GM21360 (cell line): ENCODE measurements around the gene CYP2R1.

Experiments
- ATAC-seq: cut with Tn5 transposase; IDR thresholded peaks from one replicate; pipeline ENCODE4 v1.9.1; 2021; ENCODE audit warnings: mild to moderate bottlenecking, moderate library complexity; ENCODE audit not compliant: unreplicated experiment

Gene CYP2R1

GRCh38 chr11:14892036-14892556 lies at the start of gene CYP2R1:
Gene CYP2R1 (minus strand): TSS chr11:14892231. CDS start chr11:14892205, 26 bp downstream.
- peak; percentile 92 for ATAC-seq

GRCh38 chr11:14938936-14939335 lies 46.9 kb upstream of the CYP2R1 start:
- no peak for ATAC-seq

- ATAC-seq = no peak
These were observed 42.8 kb upstream of the CYP2R1 start for GRCh38 chr11:14934641-14935351.

GRCh38 chr11:14932447-14932846 lies 40.4 kb upstream of the CYP2R1 start:
- no peak for ATAC-seq

GRCh38 chr11:14930369-14930768 lies 38.3 kb upstream of the CYP2R1 start:
- no peak for ATAC-seq

- ATAC-seq = no peak
These were observed 35.1 kb upstream of the CYP2R1 start for GRCh38 chr11:14927146-14927545.

GRCh38 chr11:14924318-14924717 lies 32.3 kb upstream of the CYP2R1 start:
- no peak for ATAC-seq

GRCh38 chr11:14916403-14916802 lies 24.4 kb upstream of the CYP2R1 start:
- ATAC-seq = no peak

GRCh38 chr11:14914536-14914935 lies 22.5 kb upstream of the CYP2R1 start:
- ATAC-seq = no peak

GRCh38 chr11:14908214-14908880 lies 16.3 kb upstream of the CYP2R1 start:
- ATAC-seq = no peak

GRCh38 chr11:14907411-14908213 lies 15.6 kb upstream of the CYP2R1 start:
- peak; percentile 64 for ATAC-seq

GRCh38 chr11:14906993-14907392 lies 15.0 kb upstream of the CYP2R1 start:
- ATAC-seq = no peak

- no peak for ATAC-seq
These were observed 14.5 kb upstream of the CYP2R1 start for GRCh38 chr11:14906578-14906977.

- ATAC-seq = peak; percentile 55
These were observed 13.3 kb upstream of the CYP2R1 start for GRCh38 chr11:14905104-14906033.

GRCh38 chr11:14904745-14905103 lies 12.7 kb upstream of the CYP2R1 start:
- ATAC-seq = no peak

- no peak for ATAC-seq
These were observed 10.8 kb upstream of the CYP2R1 start for GRCh38 chr11:14902650-14903350.

- ATAC-seq = no peak
These were observed 6.9 kb upstream of the CYP2R1 start for GRCh38 chr11:14898906-14899305.

- no peak for ATAC-seq
These were observed 6.3 kb upstream of the CYP2R1 start for GRCh38 chr11:14898355-14898754.

- no peak for ATAC-seq
These were observed 2.9 kb upstream of the CYP2R1 start for GRCh38 chr11:14894657-14895598.
